ENCODE data around the gene RAB39B.

The RAB39B gene

GRCh38 chrX:155215443-155216178, 48.7 kb downstream of the RAB39B start:
- H3K27me3 ChIP-seq (ENCODE audit: control insufficient read depth, insufficient read depth, low read length): no peaks in the 10 kb centered on the region
- H3K27ac ChIP-seq (ENCODE audit: low read depth, low read length): no peak overlapping the region
- no peaks in the 10 kb centered on the region for H3K4me1 ChIP-seq (ENCODE audit: control insufficient read depth, insufficient read depth, low read length)
- H3K4me3 ChIP-seq (ENCODE audit: low read depth, low read length): peak overlapping the region; percentile 76
- peaks cover 7% of the 10 kb centered on the region for H3K36me3 ChIP-seq (ENCODE audit: control insufficient read depth, insufficient read depth, low read length)
- H3K9me3 ChIP-seq (ENCODE audit: control insufficient read depth, insufficient read depth, low read depth, low read length): peaks cover 10% of the 10 kb centered on the region; the same call in 1 of the 2 replicates
- H3K9ac ChIP-seq (ENCODE audit: low read length): peak overlapping the region; percentile 99

- Histone ChIP-seq H3K36me3 (ENCODE audit: control insufficient read depth, insufficient read depth, low read length) (no peaks in the 10 kb centered on the region), H3K27ac (ENCODE audit: low read depth, low read length) (no peak overlapping the region), H3K4me1 (ENCODE audit: control insufficient read depth, insufficient read depth, low read length) (no peaks in the 10 kb centered on the region), H3K9ac (ENCODE audit: low read length) (no peak overlapping the region), H3K4me3 (ENCODE audit: low read depth, low read length) (no peak overlapping the region), H3K27me3 (ENCODE audit: control insufficient read depth, insufficient read depth, low read length) (no peaks in the 10 kb centered on the region), H3K9me3 (ENCODE audit: control insufficient read depth, insufficient read depth, low read depth, low read length) (peaks cover 8% of the 10 kb centered on the region; the same call in 1 of the 2 replicates)
Observed at GRCh38 chrX:155213731-155214130, 50.6 kb downstream of the RAB39B start.

- no peaks in the 10 kb centered on the region for H3K27me3 ChIP-seq (ENCODE audit: control insufficient read depth, insufficient read depth, low read length)
- H3K4me3 ChIP-seq (ENCODE audit: low read depth, low read length): no peak overlapping the region
- no peaks in the 10 kb centered on the region for H3K4me1 ChIP-seq (ENCODE audit: control insufficient read depth, insufficient read depth, low read length)
- no peak overlapping the region for H3K9ac ChIP-seq (ENCODE audit: low read length)
- peaks cover 16% of the 10 kb centered on the region; the same call in 1 of the 2 replicates for H3K9me3 ChIP-seq (ENCODE audit: control insufficient read depth, insufficient read depth, low read depth, low read length)
- H3K27ac ChIP-seq (ENCODE audit: low read depth, low read length): no peak overlapping the region
- no peaks in the 10 kb centered on the region for H3K36me3 ChIP-seq (ENCODE audit: control insufficient read depth, insufficient read depth, low read length)
Observed at GRCh38 chrX:155211208-155211607, 53.1 kb downstream of the RAB39B start.

Data from HUES6 (cell line).